ENCODE measurements around the gene CASZ1.

Gene CASZ1

DNA sequence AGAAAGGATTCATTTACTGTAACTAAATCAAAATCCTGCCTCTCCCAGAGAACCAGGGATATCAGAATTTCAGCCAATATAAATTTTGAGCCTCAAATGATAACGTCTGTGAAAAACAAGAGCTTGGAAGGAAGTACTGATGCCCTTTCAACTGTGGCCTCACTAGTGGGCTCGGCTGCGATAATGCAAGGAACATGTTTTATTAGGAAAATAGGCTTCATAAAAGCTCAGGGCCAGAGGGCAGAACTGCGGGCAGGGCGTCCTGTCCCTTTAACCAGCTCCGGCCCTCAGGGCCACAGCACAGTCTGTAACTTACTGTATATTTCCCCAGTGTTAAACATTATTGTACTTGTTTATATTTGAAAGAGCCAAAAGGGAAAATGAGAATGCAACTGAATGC is 199.7 kb downstream of the CASZ1 start:
- DNase-seq: no peak

DNA sequence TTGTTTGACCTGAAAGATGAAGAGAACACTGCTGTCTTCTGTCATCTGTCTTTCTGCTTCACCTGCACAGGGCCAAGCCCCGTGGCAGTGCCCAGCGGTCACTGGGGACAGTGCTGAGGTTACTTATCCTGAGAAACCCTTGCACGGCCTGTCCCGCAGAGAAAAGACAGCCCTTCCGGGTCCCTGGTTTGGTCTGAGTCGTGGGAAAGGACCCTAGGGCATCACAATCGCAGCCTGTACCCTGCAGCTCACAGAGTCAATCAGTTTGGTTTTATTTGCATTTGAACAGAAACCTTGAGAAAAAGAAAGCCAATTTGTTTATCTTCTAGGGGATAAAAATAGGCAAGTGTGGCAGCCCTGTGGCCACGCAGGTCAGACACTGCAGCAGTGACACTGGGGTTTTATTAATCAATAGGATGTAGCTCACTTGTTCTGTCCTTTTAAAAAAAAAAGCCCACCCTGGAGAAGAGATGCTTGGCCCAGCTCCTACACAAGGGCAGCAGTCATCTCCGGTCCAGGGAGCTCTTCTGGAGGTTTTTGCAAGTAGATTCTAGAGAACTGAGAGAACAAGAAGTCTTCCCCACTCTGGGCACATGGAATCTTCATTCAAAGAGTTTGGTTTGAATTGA is 201.7 kb downstream of the CASZ1 start:
- no peak for DNase-seq

DNA sequence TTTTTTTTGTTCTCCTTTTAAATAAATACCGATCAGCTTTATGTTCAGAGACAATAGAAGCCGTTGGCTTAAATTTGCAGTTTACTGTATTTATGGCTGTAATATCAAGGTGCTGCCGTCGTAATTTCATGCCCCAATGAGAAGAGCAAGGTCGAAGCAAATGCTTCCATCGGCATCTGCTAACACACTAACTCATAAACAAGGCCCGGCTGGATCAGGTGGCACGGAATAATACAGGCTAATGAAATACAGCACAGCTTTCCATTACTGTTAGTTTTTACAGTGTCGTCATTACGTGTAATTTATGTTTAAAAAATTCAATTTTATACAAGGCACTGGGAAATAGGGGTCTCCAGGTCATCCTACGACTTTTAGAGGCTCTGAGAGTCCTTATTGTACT is 202.7 kb downstream of the CASZ1 start:
- no peak for DNase-seq

DNA sequence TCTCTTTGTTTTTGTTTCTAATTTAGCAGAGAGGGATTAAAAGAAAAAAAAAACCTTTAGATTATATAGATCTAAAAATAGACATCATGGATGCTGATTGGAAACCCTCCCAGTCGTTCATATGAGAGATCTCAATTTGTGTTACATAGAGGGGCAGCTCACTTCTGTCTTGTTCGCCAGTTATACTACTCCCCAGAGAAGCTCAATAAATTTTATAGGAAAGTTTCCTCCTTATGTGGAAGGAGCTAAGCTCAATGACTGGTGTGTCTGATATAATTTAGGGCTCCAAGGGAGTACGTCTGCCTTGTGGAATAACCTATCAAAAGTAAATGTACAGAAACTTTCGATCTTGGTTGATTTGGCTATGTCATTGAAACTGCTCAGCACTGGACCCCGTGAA is 204.1 kb downstream of the CASZ1 start:
- DNase-seq: no peak

GRCh38 chr1:10591010-10591409 is 205.4 kb downstream of the CASZ1 start:
- DNase-seq: no peak

DNA sequence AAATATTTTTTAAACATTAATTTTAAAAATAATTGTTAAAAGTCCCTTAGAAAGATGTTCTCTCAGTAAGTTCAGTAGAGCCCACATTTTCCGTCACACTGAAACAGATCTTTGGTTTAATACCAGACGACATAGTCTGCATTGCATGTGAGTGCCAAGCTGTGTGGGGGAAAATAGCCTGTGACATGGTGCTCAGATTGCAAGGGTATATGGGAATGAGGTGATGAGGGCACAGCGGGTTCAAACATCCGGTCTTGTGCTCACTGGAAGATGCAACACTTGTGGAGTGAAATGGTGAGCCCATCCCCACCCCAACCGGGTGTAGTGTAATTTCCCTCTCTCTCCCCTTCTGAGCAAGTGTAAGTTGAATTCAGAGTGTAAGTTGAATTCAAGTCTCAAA is 207.4 kb downstream of the CASZ1 start:
- DNase-seq: no peak

- no peak for DNase-seq
These were observed 207.8 kb downstream of the CASZ1 start for GRCh38 chr1:10588640-10589039.

All from inflammatory macrophage treated with lipopolysaccharide for 1 hour (primary cell).